HG02884 (cell line): Measurements from ENCODE around the gene IARS2.
"Not testable (repeated sequence)": the region's sequence is repeated elsewhere in the genome, so short reads cannot be mapped to it uniquely, and the experiment has no call there.

Source experiments
- ATAC-seq: cut with Tn5 transposase; IDR thresholded peaks from one replicate; pipeline ENCODE4 v1.9.1; 2021; ENCODE audit warnings: mild to moderate bottlenecking, moderate library complexity; ENCODE audit not compliant: unreplicated experiment

IARS2 gene

DNA sequence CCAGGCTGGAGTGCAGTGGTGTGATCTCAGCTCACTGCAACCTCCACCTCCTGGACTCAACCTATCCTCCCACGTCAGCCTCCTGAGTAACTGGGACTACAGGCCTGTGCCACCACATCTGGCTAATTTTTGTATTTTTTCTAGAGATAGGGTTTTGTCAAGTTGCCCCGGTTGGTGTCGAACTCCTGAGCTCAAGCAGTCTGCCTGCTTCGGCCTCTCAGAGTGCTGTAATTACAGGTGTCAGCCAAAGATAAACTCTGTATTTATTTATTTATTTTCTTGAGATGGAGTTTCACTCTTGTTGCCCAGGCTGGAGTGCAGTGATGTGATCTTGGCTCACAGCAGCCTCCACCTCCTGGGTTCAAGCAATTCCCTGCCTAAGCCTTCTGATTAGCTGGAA, 18.7 kb downstream of the IARS2 start:
- not testable (repeated sequence) for ATAC-seq

DNA sequence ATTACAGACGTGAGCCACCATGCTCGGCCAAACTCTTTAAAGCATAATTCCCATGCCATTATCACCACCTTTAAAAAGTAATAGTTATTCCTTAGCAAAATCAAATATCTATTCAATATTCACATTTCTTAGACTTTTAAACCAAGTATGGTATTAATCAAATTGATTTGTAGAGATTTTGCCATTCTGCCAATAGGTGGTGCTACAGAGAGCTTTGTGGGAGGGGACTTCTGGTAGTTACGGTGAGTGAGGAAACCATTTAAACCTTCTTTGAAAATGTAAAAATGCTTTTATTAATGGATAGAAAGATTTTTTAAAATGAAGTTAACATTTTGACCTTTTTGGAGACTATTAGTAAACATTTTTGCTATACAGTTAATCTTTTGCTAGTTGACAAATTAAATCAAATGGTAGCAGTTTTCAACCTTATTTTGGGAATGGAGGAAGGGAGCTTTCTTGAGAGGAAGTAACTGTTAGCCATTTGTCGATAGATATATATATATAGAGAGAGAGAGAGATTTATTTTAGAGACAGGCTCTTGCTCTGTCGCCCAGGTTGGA, 19.3 kb downstream of the IARS2 start:
- no peak for ATAC-seq

DNA sequence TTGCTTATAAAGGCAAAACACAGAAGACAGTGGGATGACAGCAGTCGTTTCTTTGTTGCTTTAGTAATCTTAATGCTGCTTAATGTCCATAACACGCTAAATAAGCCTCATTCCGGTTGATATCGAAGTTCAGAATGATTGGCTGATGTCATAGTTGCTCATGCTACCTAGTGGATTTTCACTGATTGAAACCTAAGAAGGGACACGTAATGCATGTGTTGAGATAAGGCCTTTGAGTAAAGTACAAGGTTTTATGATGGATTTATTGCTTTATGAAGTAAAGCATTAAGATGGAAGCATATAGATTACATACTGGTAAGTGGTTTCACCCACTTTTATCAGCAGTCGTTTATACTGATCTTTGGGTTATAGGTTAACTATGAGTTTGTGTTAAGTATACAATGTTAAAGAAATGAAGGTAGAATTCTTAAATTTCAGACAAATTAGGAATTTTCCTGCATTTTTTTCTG, 25.1 kb downstream of the IARS2 start:
- no peak for ATAC-seq

DNA sequence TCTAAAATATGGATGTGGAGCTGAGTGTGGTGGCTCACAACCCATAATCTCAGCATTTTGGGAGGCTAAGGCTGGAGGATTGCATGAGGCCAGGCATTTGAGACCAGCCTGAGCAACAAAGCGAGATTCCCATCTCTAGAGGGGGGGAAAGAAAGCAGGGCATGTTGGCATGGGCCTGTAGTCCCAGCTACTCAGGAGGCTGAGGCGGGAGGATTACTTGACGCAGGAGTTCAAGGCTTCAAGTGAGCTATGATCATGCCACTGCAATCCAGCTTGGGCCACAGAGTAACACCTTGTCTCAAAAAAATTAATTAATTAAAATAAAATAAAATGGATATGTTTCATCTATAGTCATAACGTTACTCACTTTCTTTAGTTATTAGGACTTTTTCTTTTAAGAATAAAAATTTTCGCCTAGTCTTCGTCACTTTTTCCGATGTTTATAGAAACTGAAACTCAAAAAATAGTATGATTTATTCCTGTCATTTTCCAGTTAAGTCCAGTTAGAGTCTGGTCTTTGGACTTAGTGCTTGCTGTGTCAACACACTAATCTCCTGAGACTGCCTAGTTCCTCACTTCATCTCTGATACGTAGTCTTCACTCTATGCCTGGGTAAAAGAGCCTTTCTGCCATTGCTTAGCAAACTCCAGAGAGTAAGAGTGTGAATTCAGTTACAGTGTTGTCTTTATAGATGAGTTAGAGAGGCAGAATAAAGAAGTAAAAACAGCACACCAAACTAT, 28.0 kb downstream of the IARS2 start:
- no peak for ATAC-seq

DNA sequence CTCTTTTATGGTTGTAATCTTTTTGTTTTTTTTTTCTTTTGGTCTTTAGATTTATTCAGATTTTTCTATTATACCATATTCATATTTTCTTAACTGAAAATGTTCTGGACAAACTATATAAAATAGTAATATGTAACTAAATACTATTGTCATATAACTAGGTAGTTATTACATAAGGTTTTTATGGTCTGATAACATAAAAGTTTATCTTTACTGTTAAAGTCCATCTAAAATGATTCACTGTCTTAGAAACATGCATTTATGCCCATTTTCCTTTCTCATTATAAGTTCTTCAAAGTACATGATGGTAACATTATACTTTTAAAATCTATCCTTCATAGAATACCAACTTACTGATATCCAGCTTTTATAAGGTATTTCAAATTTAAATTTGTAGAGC, 29.1 kb downstream of the IARS2 start:
- no peak for ATAC-seq

DNA sequence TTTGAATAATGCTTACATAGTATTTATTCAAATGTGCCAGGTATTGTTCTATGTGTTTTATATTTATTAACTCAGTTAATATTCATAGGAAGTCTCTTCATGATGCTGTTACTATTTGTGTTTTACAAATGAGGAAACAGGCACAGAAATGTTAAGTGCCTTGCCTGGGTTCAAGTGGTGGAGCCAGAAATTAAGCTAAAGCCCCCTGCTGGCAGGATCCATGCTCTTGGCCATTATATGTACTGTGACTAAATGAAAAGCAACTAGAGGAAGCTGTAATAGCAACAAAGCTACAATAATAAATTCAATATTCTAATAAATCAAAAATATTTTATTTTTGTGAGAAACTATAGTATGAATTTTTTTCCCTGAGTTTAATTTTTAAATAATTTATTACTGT, 30.0 kb downstream of the IARS2 start:
- no peak for ATAC-seq

DNA sequence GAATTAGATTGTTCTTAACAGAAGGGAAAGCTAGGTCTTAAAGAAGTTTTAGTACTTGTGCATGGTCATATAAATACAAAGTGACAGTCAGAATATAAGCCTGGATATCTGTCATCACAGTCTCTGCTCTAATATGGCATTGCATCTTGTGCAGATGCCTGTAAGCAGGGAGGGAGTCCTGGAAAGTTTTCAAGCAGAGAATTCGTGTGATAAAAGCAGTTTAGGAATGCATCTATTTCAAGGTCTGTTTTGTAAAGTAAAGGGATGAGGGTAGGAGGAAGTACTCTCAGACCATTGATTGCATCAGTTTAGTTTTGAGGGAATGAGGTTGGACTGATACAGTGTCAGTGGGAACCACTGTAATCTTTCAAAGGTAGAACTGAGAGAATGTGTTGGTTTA, 30.6 kb downstream of the IARS2 start:
- no peak for ATAC-seq

DNA sequence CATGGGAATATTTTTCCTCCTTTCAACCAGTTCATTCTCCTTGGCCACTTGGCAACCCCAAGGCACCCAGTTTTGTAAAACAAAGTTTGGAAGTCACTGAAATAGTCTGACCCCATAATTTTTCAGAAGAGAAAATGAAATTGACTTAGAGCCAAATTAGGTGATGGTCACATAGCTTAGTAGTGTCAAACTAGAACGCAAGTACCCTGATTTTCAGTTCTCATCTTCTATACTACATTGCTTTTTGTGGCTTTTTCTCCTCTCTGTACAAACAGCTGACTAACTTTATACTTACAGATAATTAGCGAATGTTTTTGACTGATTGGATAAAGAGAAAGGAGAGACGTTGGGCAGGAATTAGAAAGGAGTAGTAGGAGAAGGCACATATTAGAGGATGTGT, 33.1 kb downstream of the IARS2 start:
- no peak for ATAC-seq

DNA sequence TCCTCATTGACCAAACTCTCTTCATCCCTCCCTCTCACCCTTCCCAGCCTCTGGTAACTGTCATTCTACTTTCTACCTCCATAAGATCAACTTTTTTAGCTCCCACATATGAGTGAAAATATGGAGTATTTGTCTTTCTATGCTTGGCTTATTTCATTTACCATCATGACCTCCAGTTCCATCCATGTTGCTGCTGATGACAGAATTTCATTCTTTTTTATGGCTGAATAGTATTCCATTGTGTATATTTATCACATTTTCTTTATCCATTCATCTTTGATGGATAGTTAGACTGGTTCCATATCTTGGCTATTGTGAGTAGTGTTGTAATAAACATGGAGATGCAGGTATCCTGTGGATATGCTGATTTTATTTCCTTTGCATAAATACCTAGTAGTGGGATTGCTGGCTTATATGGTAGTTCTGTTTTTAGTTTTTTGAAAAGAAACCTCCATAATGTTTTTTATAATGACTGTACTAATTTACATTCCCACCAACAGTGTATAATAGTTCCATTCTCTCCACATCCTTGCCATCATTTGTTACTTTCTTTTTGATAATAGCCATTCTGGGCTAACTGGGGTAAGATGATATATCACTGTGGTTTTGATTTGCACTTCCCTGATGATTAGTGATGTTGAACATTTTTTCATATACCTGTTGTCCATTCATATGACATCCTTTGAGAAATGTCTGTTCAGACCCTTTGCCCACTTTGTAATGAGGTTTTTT, 35.7 kb downstream of the IARS2 start:
- no peak for ATAC-seq

DNA sequence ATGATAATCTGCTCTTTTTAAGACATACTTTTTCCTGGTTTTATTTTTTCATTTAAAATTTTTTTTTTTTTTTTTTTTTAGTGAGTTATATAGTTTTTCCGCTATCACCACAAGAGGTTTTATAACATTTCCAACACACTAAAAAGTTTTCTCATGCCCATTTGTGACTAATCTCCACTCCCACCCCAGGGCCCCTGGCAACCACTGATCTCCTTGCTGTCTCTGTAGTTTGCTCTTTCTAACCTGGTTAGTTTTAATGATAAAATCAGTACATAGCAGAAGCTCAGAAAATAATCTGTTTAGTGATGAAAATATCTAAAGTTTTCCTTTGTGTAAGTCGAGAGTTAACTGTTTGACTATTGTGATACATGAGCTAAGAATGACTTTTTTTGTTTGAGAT, 41.8 kb downstream of the IARS2 start:
- ATAC-seq, result no peak

DNA sequence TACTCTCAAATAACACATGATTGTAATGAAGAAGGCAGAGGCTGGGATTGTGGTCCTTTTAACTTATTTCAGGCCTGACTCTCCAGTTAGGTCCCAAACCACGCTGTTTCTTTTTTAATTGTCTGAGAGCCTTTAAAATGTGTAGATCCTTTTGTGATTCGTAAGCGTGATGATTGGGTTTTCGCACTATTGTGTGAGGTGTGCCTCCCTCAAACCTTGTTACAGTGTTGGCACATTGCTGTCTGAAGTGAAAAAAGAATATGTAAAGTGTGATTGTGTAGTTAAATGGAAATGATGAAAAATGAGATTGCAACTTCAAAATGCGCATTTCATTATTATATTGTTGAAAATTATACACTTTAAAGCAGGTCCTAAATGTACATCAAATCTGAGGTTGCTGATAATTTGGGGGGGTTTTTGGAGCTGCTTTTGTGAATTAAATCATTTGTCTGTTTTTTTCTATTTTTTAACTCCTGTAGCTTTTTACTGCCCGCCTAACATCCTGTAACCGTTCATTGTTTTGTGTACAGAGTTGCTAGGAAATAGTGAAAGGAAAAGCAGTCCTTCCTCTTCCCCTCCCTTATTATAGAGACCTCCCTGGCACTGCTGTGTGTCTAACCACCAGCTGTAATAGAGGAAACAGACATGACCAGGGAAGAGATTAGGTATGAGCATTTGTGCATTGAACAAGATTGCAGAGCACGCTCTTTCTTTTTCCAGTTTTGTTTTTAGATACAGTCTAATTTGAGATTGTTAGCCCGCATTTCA, 43.3 kb downstream of the IARS2 start:
- ATAC-seq, result no peak

DNA sequence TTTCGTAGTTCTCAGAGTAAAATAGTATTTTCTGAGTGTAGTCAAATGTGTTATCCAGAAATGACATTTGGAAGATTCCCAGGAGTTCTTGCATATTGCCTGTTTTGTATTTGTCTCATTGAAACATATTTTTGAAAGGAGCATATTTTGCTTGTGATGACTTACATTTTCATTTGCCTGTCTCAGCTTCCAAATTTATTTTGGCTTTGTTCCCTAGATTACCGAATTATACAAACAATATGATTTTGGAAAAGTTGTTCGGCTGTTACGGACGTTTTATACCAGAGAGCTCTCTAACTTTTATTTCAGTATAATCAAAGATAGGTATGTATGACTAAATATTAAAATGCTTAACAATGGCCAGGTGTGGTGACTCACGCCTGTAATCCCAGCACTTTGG, 46.0 kb downstream of the IARS2 start:
- ATAC-seq, result no peak

DNA sequence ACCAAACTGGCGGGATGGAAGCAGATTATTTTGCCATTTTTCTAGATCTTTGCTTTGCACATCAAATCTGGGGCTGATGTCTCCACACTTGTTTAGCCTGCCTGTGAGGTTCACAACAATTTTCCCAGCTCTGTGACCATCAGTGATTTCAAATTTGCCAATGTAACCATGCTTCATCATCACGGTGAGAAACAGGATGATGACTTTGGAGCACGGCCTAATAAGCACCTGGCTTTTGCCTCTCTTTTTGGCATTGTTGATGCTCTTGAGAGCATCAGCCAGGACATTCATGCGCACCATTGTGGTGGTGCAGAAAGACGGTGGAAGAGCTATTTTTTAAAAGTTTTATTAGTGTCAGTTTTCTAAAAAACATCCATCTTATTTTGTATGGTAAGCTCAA, 50.1 kb downstream of the IARS2 start:
- no peak for ATAC-seq

DNA sequence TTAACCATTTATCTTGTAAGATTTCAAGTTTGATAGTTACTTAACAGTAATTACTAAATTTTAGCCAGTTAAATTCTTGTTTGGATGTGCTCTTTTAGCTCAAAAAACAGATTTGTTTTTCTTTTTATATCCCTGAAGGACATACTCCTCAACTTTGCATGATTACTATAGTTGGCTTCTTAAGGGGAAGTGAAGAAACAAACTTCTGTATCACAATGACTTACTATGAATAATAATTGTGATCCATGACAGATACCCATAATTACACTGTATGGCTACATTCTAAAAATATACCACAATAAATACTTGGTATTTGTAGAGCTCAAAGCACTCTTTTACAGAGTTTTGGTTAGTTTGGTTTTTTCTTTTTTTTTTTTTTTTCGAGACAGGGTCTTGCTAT, 55.8 kb downstream of the IARS2 start:
- ATAC-seq, result peak; percentile 75

DNA sequence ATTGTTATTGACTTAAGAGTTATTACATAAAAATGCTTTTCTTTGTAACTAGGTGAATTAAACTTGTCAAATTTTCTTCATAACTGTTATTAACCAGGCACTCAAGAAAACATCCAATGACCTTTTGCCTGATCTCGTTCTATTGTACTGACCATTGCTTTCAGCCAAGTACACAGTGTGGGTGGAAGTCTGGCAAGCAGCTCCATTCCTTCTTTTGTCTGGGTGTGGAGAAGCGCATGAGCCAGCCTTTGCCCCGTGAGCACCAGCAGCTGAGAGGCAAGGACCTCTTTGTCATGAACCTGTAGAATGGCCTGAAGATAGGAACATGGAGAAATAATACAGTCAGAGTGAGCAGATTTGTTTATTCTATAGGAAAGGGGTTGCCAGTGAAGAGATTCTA, 57.5 kb downstream of the IARS2 start:
- no peak for ATAC-seq

DNA sequence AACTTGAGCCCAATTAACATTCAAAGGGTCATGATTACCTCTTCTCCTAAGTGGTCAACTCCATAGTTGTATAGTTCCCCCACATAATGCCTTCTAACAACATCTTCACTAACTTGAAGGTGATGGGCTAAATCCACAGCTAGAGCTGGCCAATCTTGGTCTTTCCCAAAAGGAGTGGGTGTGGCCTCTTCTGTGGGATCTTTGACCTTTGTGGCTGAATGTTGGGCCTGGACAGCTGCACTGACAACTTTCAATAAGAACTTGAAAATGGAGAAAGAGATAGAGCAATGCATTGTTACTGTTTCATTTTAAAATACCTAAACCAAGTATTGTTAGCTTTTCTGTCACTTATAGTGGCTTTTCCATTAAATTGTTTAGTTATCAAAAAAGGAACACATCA, 59.2 kb downstream of the IARS2 start:
- ATAC-seq, result no peak

DNA sequence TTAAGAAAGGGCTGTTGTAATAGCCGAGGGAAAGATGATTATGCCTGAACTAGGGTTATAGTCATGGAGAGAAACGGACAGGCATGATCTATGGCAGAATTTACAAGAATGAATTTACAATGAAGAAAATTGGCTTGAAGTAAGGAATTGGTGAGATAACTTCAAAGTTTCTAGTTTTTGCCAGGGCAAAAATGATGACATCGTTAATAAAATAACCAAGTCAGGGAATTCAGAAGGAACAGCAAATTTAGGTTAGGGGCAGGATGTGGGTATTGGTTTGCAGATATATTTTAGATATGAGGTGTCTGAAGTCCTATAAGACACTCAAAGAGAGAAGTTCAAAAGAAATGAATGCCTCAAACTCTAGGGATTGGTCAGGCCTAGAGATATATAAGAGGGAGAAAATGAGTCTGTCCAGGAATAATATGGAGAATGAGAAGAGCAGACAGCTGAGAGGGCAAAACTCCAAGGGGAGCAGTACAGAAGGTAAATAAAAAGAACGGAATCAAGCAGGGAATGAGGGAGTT, 62.8 kb downstream of the IARS2 start:
- ATAC-seq, result no peak

DNA sequence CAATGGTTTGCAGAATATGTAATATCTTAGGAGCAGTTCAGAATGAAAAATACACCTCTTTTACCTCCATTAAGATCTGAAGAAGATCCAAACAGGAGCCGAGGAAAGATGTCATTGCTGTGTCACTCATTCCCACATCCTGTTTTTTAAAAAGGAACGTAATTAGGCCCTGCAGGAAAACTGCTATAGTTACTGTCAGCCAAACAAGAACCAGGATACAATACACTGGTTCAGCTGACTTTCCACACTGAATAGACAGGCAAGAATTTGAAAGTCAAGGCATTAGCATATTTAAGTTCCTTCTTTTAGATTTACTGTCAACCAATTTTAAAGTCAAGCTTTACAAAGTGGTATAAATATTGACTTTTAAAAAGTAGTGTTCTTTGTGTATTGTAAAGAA, 63.8 kb downstream of the IARS2 start:
- no peak for ATAC-seq

DNA sequence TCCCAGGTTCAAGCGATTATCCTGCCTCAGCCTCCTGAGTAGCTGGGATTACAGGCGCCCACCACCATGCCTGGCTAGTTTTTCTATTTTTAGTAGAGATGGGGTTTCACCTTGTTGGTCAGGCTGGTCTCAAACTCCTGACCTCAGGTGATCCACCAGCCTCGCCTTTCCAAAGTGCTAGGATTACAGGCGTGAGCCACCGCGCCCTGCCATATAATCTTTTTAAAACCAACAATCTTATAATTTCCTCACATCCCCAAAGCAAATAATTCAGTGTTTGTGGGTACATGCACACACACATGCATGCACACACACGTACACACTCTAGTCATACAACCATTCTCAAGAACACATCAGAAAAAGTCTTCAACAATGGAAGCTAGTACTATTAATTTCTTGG, 64.6 kb downstream of the IARS2 start:
- not testable (repeated sequence) for ATAC-seq

DNA sequence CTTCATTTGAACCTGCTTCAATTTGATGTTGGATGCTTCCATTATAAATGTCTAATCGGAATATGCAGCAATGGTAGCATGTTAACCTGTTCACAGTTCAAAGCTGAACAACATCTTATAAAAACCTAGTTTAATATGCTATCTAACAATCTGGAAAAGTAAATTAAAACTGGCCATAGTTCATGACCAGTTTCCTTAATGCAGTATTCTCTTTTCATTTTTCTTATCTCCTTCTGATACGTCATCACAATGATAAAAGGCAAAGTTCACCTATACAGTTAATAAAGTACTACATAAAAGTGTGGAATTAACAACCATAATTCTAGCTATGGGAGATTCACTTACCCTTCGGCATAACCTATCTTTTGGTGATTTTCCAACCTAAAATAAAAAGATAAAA, 65.1 kb downstream of the IARS2 start:
- no peak for ATAC-seq

DNA sequence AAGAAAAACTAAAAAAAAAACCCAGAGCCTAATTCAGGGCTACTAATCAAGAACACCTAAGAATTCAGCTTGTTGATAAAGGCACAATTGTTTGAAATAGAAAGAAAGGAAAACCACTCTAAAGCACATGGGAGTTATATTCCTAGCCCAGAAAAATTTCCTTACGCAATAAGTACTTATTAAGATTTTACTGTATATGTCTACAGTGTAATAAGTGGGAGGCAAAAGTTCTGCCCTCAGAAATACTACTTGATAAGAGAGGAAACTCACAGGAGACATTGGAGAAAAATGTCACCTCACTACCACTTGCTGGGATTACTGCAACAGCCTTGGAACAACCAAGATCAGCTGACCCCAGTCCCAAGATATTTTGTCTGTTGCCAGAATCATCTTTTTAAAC, 66.1 kb downstream of the IARS2 start:
- ATAC-seq, result no peak
